Astrocyte (in vitro differentiated cells and primary cell): Measurements from ENCODE around the gene GPHN. TPM values are rescaled to one million over a fixed set of nuclear protein-coding genes. Genes with fewer than 3 reads are reported as not detected.

Source experiments
- DNase-seq: peaks from one replicate; pipeline ENCODE4 v3.0.0-alpha.2; 2010; ENCODE audit warnings: low read depth
- FAIRE-seq: peaks from 2 replicates; lab custom pipeline; 2011; peaks lifted over from hg19 to GRCh38; lab: Jason Lieb, UNC
- H2AFZ ChIP-seq: 2 replicates; pipeline ENCODE4 v1.6.0; 2012; ENCODE audit warnings: low read depth, low read length, inconsistent platforms
- H3K27ac ChIP-seq: 2 replicates; pipeline ENCODE4 v1.5.1; 2011; ENCODE audit warnings: low read depth, low read length, inconsistent platforms
- H3K27me3 ChIP-seq: 2 replicates; pipeline ENCODE4 v1.6.0; 2011; ENCODE audit warnings: low read length, inconsistent platforms; ENCODE audit not compliant: insufficient read depth
- H3K36me3 ChIP-seq: 2 replicates; pipeline ENCODE4 v1.5.1; 2011; ENCODE audit warnings: low read length, inconsistent platforms; ENCODE audit not compliant: insufficient read depth
- H3K4me1 ChIP-seq: 2 replicates; pipeline ENCODE4 v1.5.1; 2011; ENCODE audit warnings: low read length, inconsistent platforms; ENCODE audit not compliant: insufficient read depth
- H3K4me2 ChIP-seq: 2 replicates; pipeline ENCODE4 v1.6.0; 2012; ENCODE audit warnings: low read length, inconsistent platforms
- H3K4me3 ChIP-seq: 2 replicates; pipeline ENCODE4 v1.5.1; 2011; ENCODE audit warnings: low read depth, mild to moderate bottlenecking, low read length, inconsistent platforms; ENCODE audit not compliant: insufficient read depth
- H3K79me2 ChIP-seq: 2 replicates; pipeline ENCODE4 v1.6.0; 2012; ENCODE audit warnings: mild to moderate bottlenecking, low read length, inconsistent platforms; ENCODE audit not compliant: insufficient read depth
- H3K9ac ChIP-seq: 2 replicates; pipeline ENCODE4 v1.6.0; 2012; ENCODE audit warnings: mild to moderate bottlenecking, low read length, inconsistent platforms
- H3K9me3 ChIP-seq: 2 replicates; pipeline ENCODE4 v1.5.1; 2012; ENCODE audit warnings: low read depth, mild to moderate bottlenecking, low read length, inconsistent platforms; ENCODE audit not compliant: insufficient read depth
- H4K20me1 ChIP-seq: 2 replicates; pipeline ENCODE4 v1.6.0; 2012; ENCODE audit warnings: low read length, inconsistent platforms; ENCODE audit not compliant: insufficient read depth
- H3K27ac Mint-ChIP-seq: one replicate; pipeline ENCODE4 v1.8.0; 2021; ENCODE audit warnings: mild to moderate bottlenecking, mixed read lengths; ENCODE audit not compliant: unreplicated experiment
- H3K27me3 Mint-ChIP-seq: one replicate; pipeline ENCODE4 v1.8.0; 2021; ENCODE audit warnings: low read depth, mixed read lengths; ENCODE audit not compliant: unreplicated experiment
- H3K36me3 Mint-ChIP-seq: one replicate; pipeline ENCODE4 v1.8.0; 2021; ENCODE audit warnings: low read depth, mixed read lengths; ENCODE audit not compliant: unreplicated experiment
- H3K4me1 Mint-ChIP-seq: one replicate; pipeline ENCODE4 v1.8.0; 2021; ENCODE audit warnings: low read depth, mixed read lengths; ENCODE audit not compliant: unreplicated experiment
- H3K4me3 Mint-ChIP-seq: one replicate; pipeline ENCODE4 v1.8.0; 2021; ENCODE audit warnings: mild to moderate bottlenecking, moderate library complexity, mixed read lengths; ENCODE audit not compliant: unreplicated experiment
- H3K9me3 Mint-ChIP-seq: one replicate; pipeline ENCODE4 v1.8.0; 2021; ENCODE audit warnings: mild to moderate bottlenecking, mixed read lengths; ENCODE audit not compliant: unreplicated experiment
- EZH2 ChIP-seq: IDR thresholded peaks from 2 replicates; pipeline ENCODE4 v1.6.1; 2012; ENCODE audit warnings: mild to moderate bottlenecking, low read length, inconsistent platforms; ENCODE audit not compliant: insufficient read depth
- total RNA-seq: library from RNA; stranded (reverse); gene quantifications from 2 replicates; pipeline ENCODE4 v1.2.1, GENCODE V29; 2021
- TF ChIP-seq, protein P1 (sequence below): IDR thresholded peaks from 2 replicates; pipeline ENCODE4 v1.5.1; 2011; ENCODE audit warnings: low read depth, mild to moderate bottlenecking, inconsistent platforms, low read length, moderate library complexity; ENCODE audit not compliant: insufficient read depth

GPHN gene
- total RNA-seq, 1 donor from 2014 or later: 6.9 TPM

DNA sequence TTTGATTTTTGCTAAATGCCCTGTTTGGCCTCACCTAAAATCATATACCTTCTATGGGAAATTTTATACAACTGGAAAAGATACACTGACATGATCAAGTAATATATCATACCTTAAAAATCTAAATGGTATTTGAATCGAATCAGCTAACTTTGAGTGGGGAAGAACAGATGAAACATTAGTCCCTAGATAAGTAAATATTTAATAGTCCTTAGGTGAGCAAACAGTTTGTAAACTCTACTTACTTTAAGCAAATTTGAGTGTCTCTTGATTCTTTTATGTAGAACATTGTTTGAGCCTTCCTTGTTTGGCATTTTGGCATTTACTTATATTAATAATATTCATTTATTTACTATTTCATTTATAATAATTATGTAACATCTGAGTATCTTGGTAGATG, 485.6 kb downstream of the GPHN start:
- TF ChIP-seq EZH2: no peak
- TF ChIP-seq, protein P1, sequence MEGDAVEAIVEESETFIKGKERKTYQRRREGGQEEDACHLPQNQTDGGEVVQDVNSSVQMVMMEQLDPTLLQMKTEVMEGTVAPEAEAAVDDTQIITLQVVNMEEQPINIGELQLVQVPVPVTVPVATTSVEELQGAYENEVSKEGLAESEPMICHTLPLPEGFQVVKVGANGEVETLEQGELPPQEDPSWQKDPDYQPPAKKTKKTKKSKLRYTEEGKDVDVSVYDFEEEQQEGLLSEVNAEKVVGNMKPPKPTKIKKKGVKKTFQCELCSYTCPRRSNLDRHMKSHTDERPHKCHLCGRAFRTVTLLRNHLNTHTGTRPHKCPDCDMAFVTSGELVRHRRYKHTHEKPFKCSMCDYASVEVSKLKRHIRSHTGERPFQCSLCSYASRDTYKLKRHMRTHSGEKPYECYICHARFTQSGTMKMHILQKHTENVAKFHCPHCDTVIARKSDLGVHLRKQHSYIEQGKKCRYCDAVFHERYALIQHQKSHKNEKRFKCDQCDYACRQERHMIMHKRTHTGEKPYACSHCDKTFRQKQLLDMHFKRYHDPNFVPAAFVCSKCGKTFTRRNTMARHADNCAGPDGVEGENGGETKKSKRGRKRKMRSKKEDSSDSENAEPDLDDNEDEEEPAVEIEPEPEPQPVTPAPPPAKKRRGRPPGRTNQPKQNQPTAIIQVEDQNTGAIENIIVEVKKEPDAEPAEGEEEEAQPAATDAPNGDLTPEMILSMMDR: no peak
- Histone ChIP-seq H2AFZ (no peak overlapping the region), H3K27ac (no peak overlapping the region), H3K9ac (no peak overlapping the region), H3K9me3 (no peaks in the 10 kb centered on the region), H4K20me1 (no peaks in the 10 kb centered on the region), H3K36me3 (no peaks in the 10 kb centered on the region), H3K4me3 (no peak overlapping the region), H3K4me2 (no peak overlapping the region), H3K79me2 (no peaks in the 10 kb centered on the region), H3K4me1 (no peaks in the 10 kb centered on the region), H3K27me3 (no peaks in the 10 kb centered on the region)
- no peaks in the 10 kb centered on the region for H3K27me3 Mint-ChIP-seq
- no peak overlapping the region for H3K27ac Mint-ChIP-seq
- no peaks in the 10 kb centered on the region for H3K9me3 Mint-ChIP-seq
- FAIRE-seq: no peak
- no peaks in the 10 kb centered on the region for H3K36me3 Mint-ChIP-seq
- no peak for DNase-seq
- no peaks in the 10 kb centered on the region for H3K4me1 Mint-ChIP-seq
- no peak overlapping the region for H3K4me3 Mint-ChIP-seq

DNA sequence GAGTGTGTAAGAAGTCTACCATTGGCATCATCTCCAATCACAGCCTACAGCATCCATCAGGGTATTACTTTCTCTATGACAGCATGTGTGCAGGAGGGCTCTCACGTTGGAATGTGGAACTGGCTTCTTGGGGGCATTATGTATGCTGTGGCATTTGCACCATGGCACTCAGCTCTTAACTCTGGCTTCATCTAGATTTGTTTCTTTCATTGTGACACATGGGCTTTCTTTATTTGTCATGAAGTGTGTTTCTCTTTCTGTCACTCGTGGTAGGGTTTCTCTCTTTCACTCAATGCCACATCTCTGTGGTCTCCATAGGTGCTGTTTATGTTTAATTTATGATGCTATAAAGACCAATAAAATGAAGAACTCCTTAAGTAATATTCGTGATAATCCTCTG, 490.1 kb downstream of the GPHN start:
- Histone ChIP-seq H3K4me3 (no peak overlapping the region), H4K20me1 (no peaks in the 10 kb centered on the region), H3K27ac (no peak overlapping the region), H3K4me1 (no peaks in the 10 kb centered on the region), H2AFZ (no peak overlapping the region), H3K79me2 (no peaks in the 10 kb centered on the region), H3K36me3 (no peaks in the 10 kb centered on the region), H3K4me2 (no peak overlapping the region), H3K27me3 (no peaks in the 10 kb centered on the region), H3K9ac (no peak overlapping the region), H3K9me3 (no peaks in the 10 kb centered on the region)
- Mint-ChIP-seq H3K27me3 (no peaks in the 10 kb centered on the region), H3K27ac (no peak overlapping the region), H3K9me3 (no peaks in the 10 kb centered on the region), H3K36me3 (no peaks in the 10 kb centered on the region), H3K4me3 (no peak overlapping the region), H3K4me1 (no peaks in the 10 kb centered on the region)
- TF ChIP-seq EZH2: no peak
- TF ChIP-seq, protein P1: no peak
- DNase-seq: no peak
- no peak for FAIRE-seq

DNA sequence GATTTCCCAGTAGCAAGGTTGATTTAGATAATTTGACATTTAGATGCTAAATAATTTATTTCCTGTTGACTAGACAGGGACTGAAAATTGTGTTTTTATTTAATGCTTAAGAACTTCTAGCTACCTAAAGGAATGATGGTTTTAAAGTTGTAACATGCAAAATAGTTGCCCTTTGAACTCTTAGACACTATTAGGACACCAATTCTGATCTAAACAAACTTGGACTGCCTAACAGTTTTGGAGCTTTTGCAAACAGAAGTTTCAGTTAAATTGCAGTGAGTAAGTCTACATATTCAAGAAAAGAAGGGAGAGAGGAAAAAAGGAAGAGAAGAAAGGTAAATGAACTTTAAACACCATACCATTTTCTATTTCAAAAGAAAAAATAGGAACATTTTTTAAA, 492.0 kb downstream of the GPHN start:
- no peaks in the 10 kb centered on the region for H3K79me2 ChIP-seq
- Mint-ChIP-seq H3K4me3 (no peak overlapping the region), H3K36me3 (no peaks in the 10 kb centered on the region), H3K27me3 (no peaks in the 10 kb centered on the region), H3K4me1 (no peaks in the 10 kb centered on the region), H3K9me3 (no peaks in the 10 kb centered on the region), H3K27ac (no peak overlapping the region)
- no peak for FAIRE-seq
- no peak for TF ChIP-seq EZH2
- TF ChIP-seq, protein P1: no peak
- H3K9me3 ChIP-seq: no peaks in the 10 kb centered on the region
- H3K27ac ChIP-seq: no peak overlapping the region
- DNase-seq: no peak
- H2AFZ ChIP-seq: no peak overlapping the region
- no peaks in the 10 kb centered on the region for H3K36me3 ChIP-seq
- H4K20me1 ChIP-seq: no peaks in the 10 kb centered on the region
- H3K4me3 ChIP-seq: no peak overlapping the region
- H3K4me2 ChIP-seq: no peak overlapping the region
- no peaks in the 10 kb centered on the region for H3K27me3 ChIP-seq
- no peaks in the 10 kb centered on the region for H3K4me1 ChIP-seq
- H3K9ac ChIP-seq: no peak overlapping the region
